VCaP (cell line): ENCODE data around the gene PCDHGA4.
"Not testable (repeated sequence)": the region's sequence is repeated elsewhere in the genome, so short reads cannot be mapped to it uniquely, and the experiment has no call there.

ENCODE experiments used
- H3K27ac ChIP-seq: fragments of 450-650 bp; 2 replicates; pipeline ENCODE4 v1.5.1; 2017
- TF ChIP-seq, protein P1 (sequence below): fragments of 450-650 bp; conservative IDR thresholded peaks from 2 replicates; pipeline ENCODE4 v1.5.1; 2017; ENCODE audit warnings: mild to moderate bottlenecking, moderate library complexity

The PCDHGA4 gene

DNA sequence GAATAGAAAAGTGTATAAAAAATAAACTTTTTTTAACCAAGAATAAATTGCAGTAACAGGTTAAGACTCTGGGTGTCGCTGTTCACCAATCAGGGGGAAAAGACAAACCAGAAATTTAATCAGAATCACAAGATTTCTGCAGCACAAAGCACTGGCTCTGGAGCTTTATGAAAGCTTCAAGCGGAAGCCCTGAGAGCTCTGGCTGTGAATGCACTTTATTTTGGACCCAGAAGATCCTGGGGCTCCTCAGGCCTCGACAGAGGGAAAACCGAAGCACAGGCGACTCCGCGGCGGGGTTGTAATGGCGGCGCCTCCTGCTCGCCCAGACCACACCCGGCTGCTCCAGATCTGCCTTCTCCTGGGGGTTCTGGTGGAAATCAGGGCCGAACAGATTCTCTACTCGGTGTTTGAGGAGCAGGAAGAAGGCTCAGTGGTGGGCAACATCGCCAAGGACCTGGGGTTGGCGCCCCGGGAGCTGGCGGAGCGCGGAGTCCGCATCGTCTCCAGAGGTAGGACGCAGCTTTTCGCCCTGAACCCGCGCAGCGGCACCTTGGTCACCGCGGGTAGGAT is at the start of gene PCDHGA4:
Gene PCDHGA4 (plus strand): TSS at position 122 of the 570 bp plus-strand sequence. CDS start 87 bp downstream, at position 209.
- TF ChIP-seq, protein P1, sequence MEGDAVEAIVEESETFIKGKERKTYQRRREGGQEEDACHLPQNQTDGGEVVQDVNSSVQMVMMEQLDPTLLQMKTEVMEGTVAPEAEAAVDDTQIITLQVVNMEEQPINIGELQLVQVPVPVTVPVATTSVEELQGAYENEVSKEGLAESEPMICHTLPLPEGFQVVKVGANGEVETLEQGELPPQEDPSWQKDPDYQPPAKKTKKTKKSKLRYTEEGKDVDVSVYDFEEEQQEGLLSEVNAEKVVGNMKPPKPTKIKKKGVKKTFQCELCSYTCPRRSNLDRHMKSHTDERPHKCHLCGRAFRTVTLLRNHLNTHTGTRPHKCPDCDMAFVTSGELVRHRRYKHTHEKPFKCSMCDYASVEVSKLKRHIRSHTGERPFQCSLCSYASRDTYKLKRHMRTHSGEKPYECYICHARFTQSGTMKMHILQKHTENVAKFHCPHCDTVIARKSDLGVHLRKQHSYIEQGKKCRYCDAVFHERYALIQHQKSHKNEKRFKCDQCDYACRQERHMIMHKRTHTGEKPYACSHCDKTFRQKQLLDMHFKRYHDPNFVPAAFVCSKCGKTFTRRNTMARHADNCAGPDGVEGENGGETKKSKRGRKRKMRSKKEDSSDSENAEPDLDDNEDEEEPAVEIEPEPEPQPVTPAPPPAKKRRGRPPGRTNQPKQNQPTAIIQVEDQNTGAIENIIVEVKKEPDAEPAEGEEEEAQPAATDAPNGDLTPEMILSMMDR: peak; percentile 62
- no peak within 1 kb of the TSS for H3K27ac ChIP-seq

DNA sequence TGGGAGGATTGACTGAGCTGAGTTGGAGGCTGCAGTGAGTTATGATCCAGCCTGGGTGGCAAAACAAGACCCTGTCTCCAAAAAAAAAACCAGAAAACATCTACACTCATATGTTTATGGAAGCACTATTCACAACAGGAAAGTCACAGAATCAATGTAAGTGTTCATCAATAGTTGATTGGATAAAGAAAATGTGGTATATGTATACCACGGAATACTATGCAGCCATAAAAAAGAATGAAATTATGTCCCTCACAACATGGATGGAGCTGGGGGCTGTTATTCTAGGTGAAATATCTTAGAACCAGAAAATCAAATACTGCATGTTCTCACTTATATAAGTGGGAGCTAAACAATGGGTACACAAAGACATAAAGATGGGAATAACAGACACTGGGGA is 48.2 kb upstream of the PCDHGA4 start:
- TF ChIP-seq, protein P1: no peak
- no peak overlapping the region for H3K27ac ChIP-seq

DNA sequence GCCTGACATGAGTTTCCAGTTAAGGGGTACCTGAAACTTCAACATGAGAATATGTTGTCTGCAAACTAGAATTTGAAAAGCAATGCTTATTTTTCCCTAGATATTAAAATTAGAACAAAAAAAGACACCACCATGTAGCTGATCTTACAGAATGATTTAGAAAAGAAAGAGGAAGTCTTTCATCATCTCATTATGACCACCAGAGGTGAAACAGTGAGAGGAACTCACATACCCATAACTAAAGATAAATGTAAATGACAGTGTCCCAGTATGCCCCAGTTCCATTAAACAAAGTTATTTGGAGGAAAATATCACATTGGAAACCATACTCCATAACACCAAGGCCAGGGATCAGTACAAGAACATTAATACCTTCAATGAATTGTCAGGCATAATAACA is 41.1 kb upstream of the PCDHGA4 start:
- H3K27ac ChIP-seq: no peak overlapping the region
- TF ChIP-seq, protein P1: no peak

DNA sequence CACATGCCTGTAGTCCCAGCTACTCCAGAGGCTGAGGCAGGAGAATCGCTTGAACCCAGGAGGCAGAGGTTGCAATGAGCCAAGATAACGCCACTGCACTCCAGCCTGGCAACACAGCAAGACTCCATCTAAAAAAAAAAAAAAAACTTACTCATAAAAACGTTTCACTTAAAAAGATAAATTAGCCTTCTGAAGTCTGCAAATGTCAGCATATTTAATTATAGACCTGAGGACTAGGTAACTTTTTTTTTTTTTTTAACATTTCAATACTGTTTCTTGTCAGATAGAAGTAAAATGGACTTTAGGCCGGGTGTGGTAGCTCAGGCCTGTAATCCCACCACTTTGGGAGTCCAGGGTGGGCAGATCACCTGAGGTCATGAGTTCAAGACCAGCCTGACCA is 37.9 kb upstream of the PCDHGA4 start:
- not testable (repeated sequence) for H3K27ac ChIP-seq

DNA sequence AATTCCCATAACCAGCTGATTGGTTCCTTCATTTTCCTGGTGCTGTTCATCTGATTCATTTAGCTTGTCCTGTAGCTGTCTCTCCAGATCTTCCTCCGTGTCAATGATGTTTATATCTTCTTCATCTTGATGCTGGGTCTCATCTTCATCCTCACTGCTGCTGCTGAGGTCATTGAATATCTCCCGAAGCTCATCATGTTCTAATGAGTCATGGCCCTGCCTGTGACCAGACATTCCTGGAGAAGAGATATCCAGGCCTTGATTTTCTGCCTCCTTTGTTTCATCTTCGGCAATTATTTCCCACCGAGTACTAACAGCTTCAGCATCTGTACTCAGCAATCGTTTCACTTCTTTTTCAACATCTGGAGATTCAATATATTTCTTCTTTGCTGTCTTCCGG is 35.6 kb upstream of the PCDHGA4 start:
- H3K27ac ChIP-seq: no peak overlapping the region
- TF ChIP-seq, protein P1: no peak

DNA sequence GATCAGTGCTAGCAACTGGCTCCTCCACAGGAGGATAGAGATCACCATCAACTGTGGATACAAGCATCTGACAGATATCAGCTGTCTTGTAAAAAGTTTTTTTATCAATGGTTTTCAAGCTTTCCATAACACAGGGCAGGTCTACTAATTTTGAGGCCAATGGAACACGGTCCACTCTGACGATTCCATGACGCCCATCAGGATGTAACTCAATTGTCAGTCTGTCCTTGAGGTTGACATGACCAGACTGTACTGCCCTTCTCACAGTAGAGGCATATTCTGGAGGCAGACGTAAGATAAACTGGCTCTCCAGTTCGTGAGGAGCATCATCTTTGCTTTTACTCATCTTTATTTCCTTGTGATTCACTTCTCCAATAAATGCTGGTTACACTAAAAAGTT is 35.1 kb upstream of the PCDHGA4 start:
- TF ChIP-seq, protein P1: no peak
- H3K27ac ChIP-seq: peak overlapping the region; percentile 92; the same call in 1 of the 2 replicates

DNA sequence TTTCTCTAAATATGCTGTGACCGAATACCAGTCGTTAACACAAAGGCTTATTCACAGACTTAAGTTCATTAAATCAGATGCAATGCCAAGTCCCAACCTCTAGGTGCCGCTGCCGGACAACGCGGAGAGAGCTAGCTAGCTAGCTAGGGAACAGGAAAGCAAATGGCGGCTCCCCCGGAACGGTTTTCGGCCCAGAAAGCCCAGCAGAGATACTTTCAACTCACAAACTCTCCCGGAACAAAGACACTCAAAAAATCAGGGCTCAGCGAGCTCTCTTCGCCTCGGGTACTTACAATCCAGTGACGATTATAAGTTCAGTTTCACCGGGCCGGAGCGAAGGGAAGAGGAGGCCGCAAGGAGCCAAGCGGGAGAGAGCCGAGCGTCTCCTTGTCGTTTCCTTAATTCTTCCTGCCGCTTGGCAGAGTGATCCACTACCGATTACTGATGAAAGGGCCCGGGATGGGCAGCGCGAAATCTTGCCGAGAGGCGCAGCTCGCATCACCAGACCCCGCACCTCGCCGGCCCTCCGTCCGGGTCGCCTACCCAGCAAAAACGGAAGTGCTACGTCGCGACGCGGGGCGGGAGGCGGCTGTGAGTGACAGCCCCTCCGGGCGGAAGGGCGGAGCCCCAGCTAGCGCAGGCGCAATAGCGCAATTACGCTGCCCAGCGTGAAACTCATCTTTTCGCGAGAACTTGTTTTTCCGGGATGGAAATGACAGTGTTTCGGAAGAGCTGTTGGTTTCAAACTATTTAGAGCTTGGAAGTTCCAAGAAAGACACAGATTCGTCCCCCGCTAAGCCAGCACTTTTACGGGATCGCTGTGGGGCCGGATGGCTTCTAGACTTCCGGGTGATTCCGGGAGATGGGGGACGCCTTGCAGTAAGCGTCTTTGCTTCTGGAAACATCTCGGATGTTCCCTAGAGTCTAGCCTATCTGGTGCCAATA is 34.3 kb upstream of the PCDHGA4 start, which contains the start of gene TAF7:
Gene TAF7 (minus strand): TSS at position 560 of the 945 bp plus-strand sequence. CDS start 740 bp downstream, outside the sequence.
- TF ChIP-seq, protein P1: peak; percentile 89
- peak within 1 kb of the TSS; percentile 92 for H3K27ac ChIP-seq
